ENCODE results near the gene CACNB2. TPM values are rescaled to one million over a fixed set of nuclear protein-coding genes. Genes with fewer than 3 reads are reported as not detected.

The CACNB2 gene
- total RNA-seq, 1 experiment from 2014 or later, result not detected

DNA sequence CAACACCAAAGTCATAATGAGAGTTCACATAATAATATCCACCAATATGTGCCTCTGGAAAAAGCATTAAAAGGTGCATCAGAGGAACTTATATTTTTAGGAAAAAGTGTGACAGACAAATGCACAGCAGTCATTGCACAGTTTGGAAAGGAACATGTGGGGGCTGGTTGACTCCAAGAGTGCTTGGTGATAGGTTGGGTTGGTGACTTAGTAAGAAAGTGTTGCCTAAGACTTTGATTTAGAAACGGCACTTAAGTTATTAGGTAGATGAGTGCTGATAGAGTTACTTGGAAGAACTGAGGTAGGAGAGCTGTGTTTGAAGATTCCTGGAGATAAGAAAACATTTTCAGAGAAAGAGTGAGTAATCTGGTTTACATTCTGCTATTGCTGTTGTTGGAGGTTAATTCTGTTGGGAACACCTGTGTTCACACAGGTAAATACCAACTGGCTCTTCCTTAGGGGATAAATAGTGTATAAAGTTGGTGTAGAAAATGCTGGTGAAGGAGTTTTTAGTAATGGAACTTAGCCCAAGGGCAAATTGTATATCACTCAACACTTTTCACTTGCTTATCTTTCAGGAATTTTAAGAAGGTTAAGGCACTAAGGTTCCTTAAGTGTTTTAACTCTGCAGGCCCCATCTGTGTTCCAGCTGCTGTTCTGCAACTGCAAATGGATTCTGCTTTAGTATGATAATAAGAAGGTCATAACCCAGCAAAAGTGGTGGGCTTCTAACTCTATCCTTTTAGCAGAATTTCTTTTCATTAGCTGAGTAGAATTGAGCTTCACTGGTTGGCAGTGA, 315.1 kb downstream of the CACNB2 start:
- Histone ChIP-seq H3K4me1 (ENCODE audit: control insufficient read depth, insufficient read depth, low read length) (no peaks in the 10 kb centered on the region), H3K27ac (ENCODE audit: low read length) (no peak overlapping the region), H3K36me3 (ENCODE audit: control insufficient read depth, insufficient read depth, low read length) (no peaks in the 10 kb centered on the region), H3K27me3 (ENCODE audit: control insufficient read depth, insufficient read depth, low read length) (no peaks in the 10 kb centered on the region), H3K4me3 (ENCODE audit: low read depth in 2 of 2, low read length in 2 of 2) (no peak overlapping the region), H3K9me3 (ENCODE audit: control insufficient read depth, insufficient read depth, low read depth, low read length) (no peaks in the 10 kb centered on the region)
- in situ Hi-C loops (cut with HindIII; ENCODE audit: low pct_unique_long_range_greater_than_20kb, low sequenced_read_pairs) (no loop called here), intact Hi-C loops (cut with micrococcal nuclease; ENCODE audit: unreplicated experiment) (no loop called here)
- ATAC-seq (no peak), DNase-seq (ENCODE audit: low read depth, low spot score) (no peak)
- ChIA-PET POLR2A (no interaction called here), CTCF (no interaction called here)
- TF ChIP-seq TCF7L2 (IDR thresholded peaks at IDR 0.05; ENCODE audit: low read depth, low read length) (no peak), POLR2AphosphoS5 (IDR thresholded peaks at IDR 0.05; ENCODE audit: low read depth, low read length) (no peak), SIN3A (IDR thresholded peaks at IDR 0.05; ENCODE audit: borderline replicate concordance, insufficient read depth, low read depth, low read length) (no peak)
- TF ChIP-seq, protein P1, sequence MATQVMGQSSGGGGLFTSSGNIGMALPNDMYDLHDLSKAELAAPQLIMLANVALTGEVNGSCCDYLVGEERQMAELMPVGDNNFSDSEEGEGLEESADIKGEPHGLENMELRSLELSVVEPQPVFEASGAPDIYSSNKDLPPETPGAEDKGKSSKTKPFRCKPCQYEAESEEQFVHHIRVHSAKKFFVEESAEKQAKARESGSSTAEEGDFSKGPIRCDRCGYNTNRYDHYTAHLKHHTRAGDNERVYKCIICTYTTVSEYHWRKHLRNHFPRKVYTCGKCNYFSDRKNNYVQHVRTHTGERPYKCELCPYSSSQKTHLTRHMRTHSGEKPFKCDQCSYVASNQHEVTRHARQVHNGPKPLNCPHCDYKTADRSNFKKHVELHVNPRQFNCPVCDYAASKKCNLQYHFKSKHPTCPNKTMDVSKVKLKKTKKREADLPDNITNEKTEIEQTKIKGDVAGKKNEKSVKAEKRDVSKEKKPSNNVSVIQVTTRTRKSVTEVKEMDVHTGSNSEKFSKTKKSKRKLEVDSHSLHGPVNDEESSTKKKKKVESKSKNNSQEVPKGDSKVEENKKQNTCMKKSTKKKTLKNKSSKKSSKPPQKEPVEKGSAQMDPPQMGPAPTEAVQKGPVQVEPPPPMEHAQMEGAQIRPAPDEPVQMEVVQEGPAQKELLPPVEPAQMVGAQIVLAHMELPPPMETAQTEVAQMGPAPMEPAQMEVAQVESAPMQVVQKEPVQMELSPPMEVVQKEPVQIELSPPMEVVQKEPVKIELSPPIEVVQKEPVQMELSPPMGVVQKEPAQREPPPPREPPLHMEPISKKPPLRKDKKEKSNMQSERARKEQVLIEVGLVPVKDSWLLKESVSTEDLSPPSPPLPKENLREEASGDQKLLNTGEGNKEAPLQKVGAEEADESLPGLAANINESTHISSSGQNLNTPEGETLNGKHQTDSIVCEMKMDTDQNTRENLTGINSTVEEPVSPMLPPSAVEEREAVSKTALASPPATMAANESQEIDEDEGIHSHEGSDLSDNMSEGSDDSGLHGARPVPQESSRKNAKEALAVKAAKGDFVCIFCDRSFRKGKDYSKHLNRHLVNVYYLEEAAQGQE (IDR thresholded peaks at IDR 0.05; ENCODE audit: insufficient read depth in 1 of 2, low read depth in 2 of 2, low read length in 1 of 2), result no peak
- TF ChIP-seq, protein P2, sequence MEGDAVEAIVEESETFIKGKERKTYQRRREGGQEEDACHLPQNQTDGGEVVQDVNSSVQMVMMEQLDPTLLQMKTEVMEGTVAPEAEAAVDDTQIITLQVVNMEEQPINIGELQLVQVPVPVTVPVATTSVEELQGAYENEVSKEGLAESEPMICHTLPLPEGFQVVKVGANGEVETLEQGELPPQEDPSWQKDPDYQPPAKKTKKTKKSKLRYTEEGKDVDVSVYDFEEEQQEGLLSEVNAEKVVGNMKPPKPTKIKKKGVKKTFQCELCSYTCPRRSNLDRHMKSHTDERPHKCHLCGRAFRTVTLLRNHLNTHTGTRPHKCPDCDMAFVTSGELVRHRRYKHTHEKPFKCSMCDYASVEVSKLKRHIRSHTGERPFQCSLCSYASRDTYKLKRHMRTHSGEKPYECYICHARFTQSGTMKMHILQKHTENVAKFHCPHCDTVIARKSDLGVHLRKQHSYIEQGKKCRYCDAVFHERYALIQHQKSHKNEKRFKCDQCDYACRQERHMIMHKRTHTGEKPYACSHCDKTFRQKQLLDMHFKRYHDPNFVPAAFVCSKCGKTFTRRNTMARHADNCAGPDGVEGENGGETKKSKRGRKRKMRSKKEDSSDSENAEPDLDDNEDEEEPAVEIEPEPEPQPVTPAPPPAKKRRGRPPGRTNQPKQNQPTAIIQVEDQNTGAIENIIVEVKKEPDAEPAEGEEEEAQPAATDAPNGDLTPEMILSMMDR (IDR thresholded peaks at IDR 0.05), result no peak
- BruUV-seq (replicated peaks), result no TSS peak

DNA sequence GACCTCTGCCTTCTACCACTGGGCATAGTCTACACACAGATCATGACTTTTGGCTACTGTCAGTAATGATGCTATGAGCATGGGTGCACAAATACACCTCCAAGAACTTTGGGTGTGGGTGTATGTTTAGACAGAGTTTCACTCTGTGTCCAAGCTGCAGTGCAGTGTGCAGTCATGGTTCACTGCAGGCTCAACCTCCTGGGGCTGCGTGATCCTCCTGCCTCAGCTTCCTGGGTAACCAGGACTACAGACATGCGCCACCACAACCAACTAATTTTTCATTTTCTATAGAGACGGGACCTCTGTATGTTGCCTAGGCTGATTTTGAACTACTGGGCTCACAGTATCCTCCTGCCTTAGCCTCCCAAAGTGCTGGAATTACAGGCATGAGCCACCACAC, 316.8 kb downstream of the CACNB2 start:
- DNase-seq (ENCODE audit: low read depth, low spot score), result no peak
- no TSS peak for BruUV-seq (replicated peaks)
- no peak for ATAC-seq
- Histone ChIP-seq H3K36me3 (ENCODE audit: control insufficient read depth, insufficient read depth, low read length) (no peaks in the 10 kb centered on the region), H3K27me3 (ENCODE audit: control insufficient read depth, insufficient read depth, low read length) (no peaks in the 10 kb centered on the region; the same call in 1 of the 2 replicates), H3K27ac (ENCODE audit: low read length) (no peak overlapping the region), H3K4me3 (ENCODE audit: low read depth in 2 of 2, low read length in 2 of 2) (no peak overlapping the region), H3K4me1 (ENCODE audit: control insufficient read depth, insufficient read depth, low read length) (no peaks in the 10 kb centered on the region), H3K9me3 (ENCODE audit: control insufficient read depth, insufficient read depth, low read depth, low read length) (no peaks in the 10 kb centered on the region)
- no peak for TF ChIP-seq SIN3A (IDR thresholded peaks at IDR 0.05; ENCODE audit: borderline replicate concordance, insufficient read depth, low read depth, low read length)
- TF ChIP-seq, protein P2 (IDR thresholded peaks at IDR 0.05), result no peak
- TF ChIP-seq POLR2AphosphoS5 (IDR thresholded peaks at IDR 0.05; ENCODE audit: low read depth, low read length), result no peak
- TF ChIP-seq TCF7L2 (IDR thresholded peaks at IDR 0.05; ENCODE audit: low read depth, low read length), result no peak
- TF ChIP-seq, protein P1 (IDR thresholded peaks at IDR 0.05; ENCODE audit: insufficient read depth in 1 of 2, low read depth in 2 of 2, low read length in 1 of 2), result no peak
- ChIA-PET CTCF (no interaction called here), POLR2A (no interaction called here)
- intact Hi-C loops (cut with micrococcal nuclease; ENCODE audit: unreplicated experiment) (no loop called here), in situ Hi-C loops (cut with HindIII; ENCODE audit: low pct_unique_long_range_greater_than_20kb, low sequenced_read_pairs) (no loop called here)

Data from Panc1 (cell line).